ENCODE measurements around the gene ADGRF1.

DNA sequence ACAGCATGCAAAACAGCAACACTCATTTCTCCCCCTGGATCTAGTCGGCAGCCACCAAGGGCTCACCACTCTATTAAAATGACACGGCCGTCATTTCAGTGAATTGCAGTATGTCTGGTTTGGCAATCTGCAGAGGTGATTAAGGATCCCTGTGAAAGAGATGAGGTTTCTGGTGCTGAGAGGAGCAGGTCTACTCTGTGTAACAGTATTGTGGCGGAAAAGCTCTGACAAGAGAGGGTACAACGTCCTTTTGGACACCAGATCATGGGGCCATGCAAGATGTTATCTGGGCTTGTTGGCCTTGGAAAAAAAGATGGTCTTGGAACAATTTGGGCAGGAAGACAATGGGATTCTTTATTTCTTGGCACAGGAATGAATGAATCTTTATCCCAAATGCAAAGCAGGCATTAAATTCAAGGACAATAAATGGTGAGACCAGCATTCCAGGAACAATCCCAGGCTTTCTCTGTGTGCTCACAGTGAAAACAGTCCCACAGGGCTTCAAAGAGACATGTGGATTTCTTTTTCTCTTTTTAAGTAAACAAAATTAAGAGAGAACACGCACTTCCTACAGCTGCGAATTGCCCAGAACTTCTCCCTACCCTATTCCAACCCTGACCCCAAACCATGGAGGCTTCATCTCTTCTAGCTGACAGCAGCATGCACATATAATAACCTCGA, 33.7 kb upstream of the ADGRF1 start:
- TF ChIP-seq, protein P1, sequence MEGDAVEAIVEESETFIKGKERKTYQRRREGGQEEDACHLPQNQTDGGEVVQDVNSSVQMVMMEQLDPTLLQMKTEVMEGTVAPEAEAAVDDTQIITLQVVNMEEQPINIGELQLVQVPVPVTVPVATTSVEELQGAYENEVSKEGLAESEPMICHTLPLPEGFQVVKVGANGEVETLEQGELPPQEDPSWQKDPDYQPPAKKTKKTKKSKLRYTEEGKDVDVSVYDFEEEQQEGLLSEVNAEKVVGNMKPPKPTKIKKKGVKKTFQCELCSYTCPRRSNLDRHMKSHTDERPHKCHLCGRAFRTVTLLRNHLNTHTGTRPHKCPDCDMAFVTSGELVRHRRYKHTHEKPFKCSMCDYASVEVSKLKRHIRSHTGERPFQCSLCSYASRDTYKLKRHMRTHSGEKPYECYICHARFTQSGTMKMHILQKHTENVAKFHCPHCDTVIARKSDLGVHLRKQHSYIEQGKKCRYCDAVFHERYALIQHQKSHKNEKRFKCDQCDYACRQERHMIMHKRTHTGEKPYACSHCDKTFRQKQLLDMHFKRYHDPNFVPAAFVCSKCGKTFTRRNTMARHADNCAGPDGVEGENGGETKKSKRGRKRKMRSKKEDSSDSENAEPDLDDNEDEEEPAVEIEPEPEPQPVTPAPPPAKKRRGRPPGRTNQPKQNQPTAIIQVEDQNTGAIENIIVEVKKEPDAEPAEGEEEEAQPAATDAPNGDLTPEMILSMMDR (IDR thresholded peaks at IDR 0.05): no peak
- TF ChIP-seq POLR2A (IDR thresholded peaks at IDR 0.05): no peak

Data from tibial nerve (tissue), 3 donors.